Psoas muscle (tissue), 8 donors: ENCODE results near the gene STAC3. TPM values are rescaled to one million over a fixed set of nuclear protein-coding genes. Genes with fewer than 3 reads are reported as not detected.
A peak's percentile ranks its signal among the peaks of the same experiment; 100 is the strongest.

Experiments
- ATAC-seq, 4 donors: fragments of 200-7000 bp; cut with Tn5 transposase; one replicate each; pipeline ENCODE4 v1.9.1; 2020; ENCODE audit warnings: moderate library complexity in 3 of 4, mild to moderate bottlenecking in 2 of 4
- DNase-seq, 2 donors: peaks; one replicate each; pipeline ENCODE4 v3.0.0-alpha.2; 2020
- H3K27ac ChIP-seq: fragments of 200-600 bp; one replicate; pipeline ENCODE4 v1.8.0; 2022
- H3K27me3 ChIP-seq, 3 donors: fragments of 200-600 bp in 1 of 3; one replicate each; pipeline versions ENCODE4 v1.6.1 to v1.8.0; 2013 to 2022; ENCODE audit warnings: low read length in 2 of 3, mild to moderate bottlenecking in 2 of 3, moderate library complexity in 1 of 3; ENCODE audit not compliant: insufficient read depth in 3 of 3
- H3K36me3 ChIP-seq, 2 donors: fragments of 200-600 bp in 1 of 2; one replicate each; pipeline versions ENCODE4 v1.6.1 to v1.8.0; 2013 to 2022; ENCODE audit warnings: low read depth in 1 of 2, mild to moderate bottlenecking in 1 of 2, moderate library complexity in 1 of 2; ENCODE audit not compliant: insufficient read depth in 1 of 2
- H3K4me1 ChIP-seq: fragments of 200-600 bp; one replicate; pipeline ENCODE4 v1.8.0; 2022
- H3K4me3 ChIP-seq: fragments of 200-600 bp; one replicate; pipeline ENCODE4 v1.8.0; 2022; ENCODE audit warnings: mild to moderate bottlenecking
- H3K9me3 ChIP-seq: fragments of 200-600 bp; one replicate; pipeline ENCODE4 v1.8.0; 2022
- CTCF ChIP-seq: fragments of 200-600 bp; IDR thresholded peaks from one replicate; pipeline ENCODE4 v1.8.0; 2022; ENCODE audit warnings: antibody characterized with exemption
- WGBS, 3 donors: extraction: QIAGEN DNeasy Blood & Tissue Kit; methylation state at CpG; one replicate each; pipeline versions ENCODE4 v1.1.6 to v1.1.7; 2013; 5-methylcytosine and 5-hydroxymethylcytosine counted together
- intact Hi-C, 2 donors: fragments of 100-400 bp; cut with DNase I; formaldehyde crosslinking; loops; one replicate each; pipeline versions ENCODE4 v1.11.0 to v1.14.2; 2022
- polyA plus RNA-seq, 3 donors: library from polyadenylated mRNA; stranded (reverse); fragments of 200-250 nt; gene quantifications; one replicate each; pipeline ENCODE4 v1.2.3, GENCODE V29; 2013
- total RNA-seq, 4 donors: library from RNA; stranded (reverse); fragmentation: NEBNext Ultra II Directional in 2 of 4; extraction: Animal tissue kit (Norgen Biotek cat#: 25700) in 2 of 4; gene quantifications; one replicate each; pipeline versions ENCODE4 v1.2.1 to v1.2.4, GENCODE V29; 2021 to 2023
- donor health status: healthy with polysubstance abuse.
- donor health status: DM: no; HTN: no; CAD: no; lungs with moderate emphysema.
- donor health status: Bipolar disorder and iron deficiency.
- donor health status: healthy.
- donor health status: DM: yes; HTN: yes; CAD: no.
- donor health status: DM: no; HTN: no; CAD: no.
- donor health status: DM: no; HTN: no; CAD: no.
- donor health status: DM: yes; HTN: yes; CAD: no.

STAC3 gene
- total and polyA plus RNA-seq, 7 donors, result 98.2 to 1,676 (median 868) TPM

DNA sequence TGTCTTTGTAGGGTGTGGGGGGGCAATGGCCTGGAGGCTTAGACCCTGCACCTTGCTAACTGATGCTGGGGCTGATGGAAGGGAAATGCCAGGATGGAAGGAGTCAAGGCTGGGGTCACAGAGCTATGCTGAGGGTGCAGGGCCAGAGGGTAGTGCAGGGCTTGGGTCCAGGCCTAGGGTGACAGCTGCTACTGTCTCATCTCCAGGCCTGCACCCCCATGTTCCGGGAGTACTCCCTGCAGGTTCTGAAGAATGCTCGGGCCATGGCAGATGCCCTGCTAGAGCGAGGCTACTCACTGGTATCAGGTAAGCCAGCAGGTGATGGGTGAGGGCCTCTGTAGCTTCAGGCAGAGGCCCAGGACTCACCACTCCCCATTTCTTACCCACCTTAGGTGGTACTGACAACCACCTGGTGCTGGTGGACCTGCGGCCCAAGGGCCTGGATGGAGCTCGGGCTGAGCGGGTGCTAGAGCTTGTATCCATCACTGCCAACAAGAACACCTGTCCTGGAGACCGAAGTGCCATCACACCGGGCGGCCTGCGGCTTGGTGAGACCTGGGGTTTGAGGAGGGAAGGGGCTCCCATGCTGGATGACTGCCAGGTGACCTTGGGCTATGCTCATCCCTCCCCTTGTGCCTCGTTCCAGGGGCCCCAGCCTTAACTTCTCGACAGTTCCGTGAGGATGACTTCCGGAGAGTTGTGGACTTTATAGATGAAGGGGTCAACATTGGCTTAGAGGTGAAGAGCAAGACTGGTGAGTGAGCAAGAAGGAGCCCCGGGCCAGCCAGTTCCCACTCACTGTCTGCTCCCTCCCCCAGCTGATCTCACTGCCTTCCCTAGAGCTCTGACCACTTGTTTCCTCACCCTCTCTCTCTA lies 17.4 kb downstream of the STAC3 start:
- intact Hi-C loops, result no loop called here
- Histone ChIP-seq H3K27me3 (peaks cover 0 to 17% (median 0%) of the 10 kb centered on the region in 3 donors), H3K27ac (no peak overlapping the region), H3K9me3 (no peaks in the 10 kb centered on the region), H3K4me3 (no peak overlapping the region), H3K36me3 (peaks cover 7 to 42% of the 10 kb centered on the region in 2 donors), H3K4me1 (peaks cover 16% of the 10 kb centered on the region)
- no peak for TF ChIP-seq CTCF
- 87 to 91% (median 88%) methylated on average over 14 to 15 of the region's 15 CpGs for WGBS, 3 donors
- DNase-seq, result peak; percentile 15 to 50
- no peak for ATAC-seq

GRCh38 chr12:57232156-57232756 lies 18.7 kb downstream of the STAC3 start:
- no peak for TF ChIP-seq CTCF
- ATAC-seq (no peak), DNase-seq (peak in 1 of 2 donors; percentile 48)
- intact Hi-C loops, result no loop called here
- Histone ChIP-seq H3K27me3 (peaks cover 0 to 12% (median 0%) of the 10 kb centered on the region in 3 donors), H3K9me3 (no peaks in the 10 kb centered on the region), H3K4me1 (peaks cover 12% of the 10 kb centered on the region), H3K36me3 (peaks cover 7 to 42% of the 10 kb centered on the region in 2 donors), H3K4me3 (no peak overlapping the region), H3K27ac (no peak overlapping the region)
- 78 to 83% (median 81%) methylated on average over 19 of the region's 19 CpGs for WGBS, 3 donors

- Histone ChIP-seq H3K4me3 (no peak overlapping the region), H3K9me3 (no peaks in the 10 kb centered on the region), H3K27ac (no peak overlapping the region), H3K36me3 (peaks cover 7 to 42% of the 10 kb centered on the region in 2 donors), H3K4me1 (peaks cover 12% of the 10 kb centered on the region), H3K27me3 (peaks cover 0 to 14% (median 0%) of the 10 kb centered on the region in 3 donors)
- no peak for ATAC-seq
- DNase-seq, result no peak
- intact Hi-C loops, result no loop called here
- WGBS, 3 donors, result 85 to 91% (median 87%) methylated on average over 13 of the region's 13 CpGs
- TF ChIP-seq CTCF, result no peak
Measured at GRCh38 chr12:57231276-57232021, 19.5 kb downstream of the STAC3 start.

DNA sequence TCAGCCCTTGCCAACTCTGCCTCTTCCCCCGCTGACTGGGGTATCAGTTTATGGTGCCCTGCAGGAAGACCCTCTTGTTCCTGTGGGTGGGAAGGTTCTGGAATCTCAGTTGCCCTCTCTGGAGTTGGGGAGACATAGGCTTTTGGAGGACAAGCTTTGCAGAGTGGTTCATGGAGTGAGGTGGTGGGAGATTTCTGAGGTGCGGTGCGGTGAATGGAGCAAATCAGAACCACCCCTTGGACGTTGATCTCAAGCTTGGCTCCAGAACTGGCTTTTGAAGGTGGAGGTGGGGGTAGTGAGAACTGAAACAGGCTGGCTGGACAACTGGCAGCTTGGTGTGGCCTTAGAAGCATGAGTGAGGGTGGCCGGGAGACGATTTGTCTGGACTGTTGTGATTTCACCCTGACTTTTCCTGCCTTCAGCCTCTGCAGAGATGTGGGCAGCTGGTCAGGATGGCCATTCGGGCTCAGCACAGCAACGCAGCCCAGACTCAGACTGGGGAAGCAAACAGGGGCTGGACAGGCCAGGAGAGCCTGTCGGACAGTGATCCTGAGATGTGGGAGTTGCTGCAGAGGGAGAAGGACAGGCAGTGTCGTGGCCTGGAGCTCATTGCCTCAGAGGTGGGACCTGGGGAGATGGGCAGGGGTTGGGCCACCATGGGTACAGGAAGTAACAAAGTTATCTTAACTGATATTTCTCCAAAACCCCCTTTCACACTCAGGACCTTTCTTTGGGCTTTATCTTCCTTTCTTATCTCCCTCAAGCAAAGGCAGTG lies 20.4 kb downstream of the STAC3 start:
- 39 to 49% (median 41%) methylated on average over 10 of the region's 10 CpGs for WGBS, 3 donors
- DNase-seq, result no peak
- peak overlapping the region; percentile 78 for H3K4me3 ChIP-seq
- H3K4me1 ChIP-seq, result peaks cover 12% of the 10 kb centered on the region
- H3K27ac ChIP-seq, result no peak overlapping the region
- TF ChIP-seq CTCF, result no peak
- no peak for ATAC-seq
- H3K27me3 ChIP-seq, result peaks cover 0 to 14% (median 2%) of the 10 kb centered on the region in 3 donors
- intact Hi-C loops, result no loop called here
- no peaks in the 10 kb centered on the region for H3K9me3 ChIP-seq
- H3K36me3 ChIP-seq, result peaks cover 7 to 42% of the 10 kb centered on the region in 2 donors
